K562 (cell line): ENCODE results near the gene SAMD14. TPM values are rescaled to one million over a fixed set of nuclear protein-coding genes. Genes with fewer than 3 reads are reported as not detected.

Experiments
- EGR1 ChIP-seq: fragments of 450-650 bp; conservative IDR thresholded peaks from 2 replicates; pipeline ENCODE4 v1.6.1; 2017; ENCODE audit warnings: mild to moderate bottlenecking
- FOXK2 ChIP-seq, 2 experiments: fragments of 450-650 bp; IDR thresholded peaks in 1 of 2; conservative IDR thresholded peaks in 1 of 2; 2 replicates each; pipeline ENCODE4 v1.6.1; 2016; ENCODE audit warnings: low read depth in 2 of 2, mild to moderate bottlenecking in 1 of 2
- PHF20 ChIP-seq: fragments of 450-650 bp; IDR thresholded peaks from 2 replicates; pipeline ENCODE4 v1.6.1; 2018; ENCODE audit not compliant: partially characterized antibody
- polyA plus RNA-seq, 8 experiments: library from polyadenylated mRNA; depleted of rRNA in 4 of 8; stranded (reverse) in 5 of 8; unstranded in 3 of 8; fragments of >200 nt; fragmentation: Nextera tagmentation in 2 of 8; fragmentation: Illumina TruSeq in 1 of 8; extraction: Ambion mirVana in 2 of 8; extraction: Trizol in 1 of 8; gene quantifications; 2 replicates each; pipeline versions ENCODE4 v1.2.1 to v1.2.3, GENCODE V29; 2011 to 2014; ENCODE audit warnings: inconsistent platforms in 1 of 8, missing spikeins in 1 of 8
- total RNA-seq, 7 experiments: library from RNA; depleted of rRNA in 6 of 7; stranded (reverse); fragments of >200 nt in 6 of 7; fragmentation: Illumina TruSeq in 2 of 7; extraction: Trizol in 2 of 7; gene quantifications; 2 replicates each; pipeline versions ENCODE4 v1.2.1 to v1.2.3, GENCODE V29; 2011 to 2021; ENCODE audit warnings: low replicate concordance in 1 of 7
- TF ChIP-seq, protein P1 (sequence below), 2 experiments: fragments of 200-800 bp in 1 of 2; sonication (Bioruptor generic) in 1 of 2; sonication (generic) in 1 of 2; formaldehyde crosslinking in 1 of 2; IDR thresholded peaks in 1 of 2; conservative IDR thresholded peaks in 1 of 2; 2 replicates each; pipeline versions ENCODE4 v1.5.0 to v1.6.1; 2016 to 2020; ENCODE audit warnings: missing compliant biosample characterization in 1 of 2, missing genetic modification characterization in 1 of 2, missing genetic modification reagents in 1 of 2
- TF ChIP-seq, protein P2 (sequence below): sonication (generic); formaldehyde crosslinking; IDR thresholded peaks from 2 replicates; pipeline ENCODE4 v1.9.0; 2022; ENCODE audit warnings: mild to moderate bottlenecking, missing genetic modification reagents

SAMD14 gene
- total and polyA plus RNA-seq, 9 of the 15 experiments (the other 6 are each of a cell fraction or from before 2014, with no cell fraction given), result 0.04 to 0.07 TPM; not detected in 7

- TF ChIP-seq, protein P1, sequence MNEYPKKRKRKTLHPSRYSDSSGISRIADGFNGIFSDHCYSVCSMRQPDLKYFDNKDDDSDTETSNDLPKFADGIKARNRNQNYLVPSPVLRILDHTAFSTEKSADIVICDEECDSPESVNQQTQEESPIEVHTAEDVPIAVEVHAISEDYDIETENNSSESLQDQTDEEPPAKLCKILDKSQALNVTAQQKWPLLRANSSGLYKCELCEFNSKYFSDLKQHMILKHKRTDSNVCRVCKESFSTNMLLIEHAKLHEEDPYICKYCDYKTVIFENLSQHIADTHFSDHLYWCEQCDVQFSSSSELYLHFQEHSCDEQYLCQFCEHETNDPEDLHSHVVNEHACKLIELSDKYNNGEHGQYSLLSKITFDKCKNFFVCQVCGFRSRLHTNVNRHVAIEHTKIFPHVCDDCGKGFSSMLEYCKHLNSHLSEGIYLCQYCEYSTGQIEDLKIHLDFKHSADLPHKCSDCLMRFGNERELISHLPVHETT (CRISPR knock-in tag; conservative IDR thresholded peaks at IDR 0.05 in 1 of 2, IDR thresholded peaks at IDR 0.05 in 1 of 2), result no peak
- TF ChIP-seq, protein P2, sequence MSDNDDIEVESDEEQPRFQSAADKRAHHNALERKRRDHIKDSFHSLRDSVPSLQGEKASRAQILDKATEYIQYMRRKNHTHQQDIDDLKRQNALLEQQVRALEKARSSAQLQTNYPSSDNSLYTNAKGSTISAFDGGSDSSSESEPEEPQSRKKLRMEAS (CRISPR knock-in tag), result peak; percentile 93
- TF ChIP-seq FOXK2 (conservative IDR thresholded peaks at IDR 0.05 in 1 of 2, IDR thresholded peaks at IDR 0.05 in 1 of 2; ENCODE audit: low read depth in 2 of 2) (peak in 1 of 2 experiments; percentile 24; a peak in 1 of 4 replicates), PHF20 (peak; percentile 12), EGR1 (0 out of 2 replicates have a peak, but pooled peaks have one; percentile 16)
Measured at GRCh38 chr17:50094753-50095619, 35.0 kb downstream of the SAMD14 start, which contains the start of gene PDK2 (continued).
